Stimulated activated CD4-positive, alpha-beta T cell treated with anti-CD3 and anti-CD28 coated beads, Interleukin-4, amount 100 ng/mL, for 48 hours (primary cell): ENCODE data around the gene ADAM10.

ENCODE experiments used
- DNase-seq, 2 donors: peaks; one replicate each; pipeline ENCODE4 v3.0.0-alpha.2; 2020; ENCODE audit warnings: low read depth in 2 of 2

ADAM10 gene

GRCh38 chr15:58551764-58552504 is 197.6 kb downstream of the ADAM10 start:
- DNase-seq = no peak

GRCh38 chr15:58551084-58551763 is 198.3 kb downstream of the ADAM10 start:
- no peak for DNase-seq

GRCh38 chr15:58549785-58550074 is 199.8 kb downstream of the ADAM10 start:
- no peak for DNase-seq

GRCh38 chr15:58549013-58549784 is 200.3 kb downstream of the ADAM10 start:
- DNase-seq = no peak

GRCh38 chr15:58548308-58549012 is 201.0 kb downstream of the ADAM10 start:
- DNase-seq = no peak

- DNase-seq = no peak
Observed at GRCh38 chr15:58547628-58548307, 201.7 kb downstream of the ADAM10 start.

GRCh38 chr15:58546635-58547627 is 202.6 kb downstream of the ADAM10 start:
- no peak for DNase-seq

GRCh38 chr15:58546066-58546591 is 203.4 kb downstream of the ADAM10 start:
- no peak for DNase-seq

- DNase-seq = peak in 1 of 2 donors; percentile 16
Observed at GRCh38 chr15:58545307-58546065, 204.0 kb downstream of the ADAM10 start.

- no peak for DNase-seq
Observed at GRCh38 chr15:58544756-58545155, 204.8 kb downstream of the ADAM10 start.

GRCh38 chr15:58543664-58544335 is 205.7 kb downstream of the ADAM10 start:
- no peak for DNase-seq

- no peak for DNase-seq
Observed at GRCh38 chr15:58541410-58542087, 208.0 kb downstream of the ADAM10 start.

- DNase-seq = no peak
Observed at GRCh38 chr15:58539548-58539947, 210.0 kb downstream of the ADAM10 start.

GRCh38 chr15:58538901-58539300 is 210.6 kb downstream of the ADAM10 start:
- no peak for DNase-seq
